Glutamatergic neuron (in vitro differentiated cells): ENCODE data around the gene HEPN1. TPM values are rescaled to one million over a fixed set of nuclear protein-coding genes. Genes with fewer than 3 reads are reported as not detected.
A peak's percentile ranks its signal among the peaks of the same experiment; 100 is the strongest.

Experiments
- DNase-seq: peaks from one replicate; pipeline ENCODE4 v3.0.0; 2022
- H3K27ac Mint-ChIP-seq: one replicate; pipeline ENCODE4 v1.8.0; 2020; ENCODE audit warnings: mild to moderate bottlenecking, mixed read lengths, inconsistent platforms; ENCODE audit not compliant: unreplicated experiment
- H3K27me3 Mint-ChIP-seq: one replicate; pipeline ENCODE4 v1.8.0; 2020; ENCODE audit warnings: mild to moderate bottlenecking, moderate library complexity, mixed read lengths, inconsistent platforms; ENCODE audit not compliant: unreplicated experiment
- H3K36me3 Mint-ChIP-seq: one replicate; pipeline ENCODE4 v1.8.0; 2020; ENCODE audit warnings: mild to moderate bottlenecking, mixed read lengths, inconsistent platforms; ENCODE audit not compliant: unreplicated experiment
- H3K4me1 Mint-ChIP-seq: one replicate; pipeline ENCODE4 v1.8.0; 2020; ENCODE audit warnings: mild to moderate bottlenecking, low read depth, mixed read lengths, inconsistent platforms; ENCODE audit not compliant: unreplicated experiment
- H3K4me3 Mint-ChIP-seq: one replicate; pipeline ENCODE4 v1.8.0; 2020; ENCODE audit warnings: mild to moderate bottlenecking, mixed read lengths, inconsistent platforms; ENCODE audit not compliant: unreplicated experiment
- H3K9me3 Mint-ChIP-seq: one replicate; pipeline ENCODE4 v1.8.0; 2020; ENCODE audit warnings: mild to moderate bottlenecking, moderate library complexity, mixed read lengths, inconsistent platforms; ENCODE audit not compliant: unreplicated experiment
- long read RNA-seq: library from polyadenylated mRNA; unstranded; transcript quantifications from one replicate; pipeline ENCODE4 v2.0.0, GENCODE V29; 2020; ENCODE audit not compliant: unreplicated experiment
- total RNA-seq: library from RNA; stranded (reverse); fragmentation: NEBNext Ultra II Directional; extraction: Animal tissue kit (Norgen Biotek cat#: 25700); gene quantifications from one replicate; pipeline ENCODE4 v1.2.1, GENCODE V29; 2021; ENCODE audit not compliant: unreplicated experiment
- TF ChIP-seq, protein P1 (sequence below): fragments of 200-600 bp; sonication (generic); IDR thresholded peaks from one replicate; pipeline ENCODE4 v1.5.0; 2021; ENCODE audit not compliant: partially characterized antibody, unreplicated experiment

The HEPN1 gene
- total RNA-seq: not detected
- long read RNA-seq: 0 reads

DNA sequence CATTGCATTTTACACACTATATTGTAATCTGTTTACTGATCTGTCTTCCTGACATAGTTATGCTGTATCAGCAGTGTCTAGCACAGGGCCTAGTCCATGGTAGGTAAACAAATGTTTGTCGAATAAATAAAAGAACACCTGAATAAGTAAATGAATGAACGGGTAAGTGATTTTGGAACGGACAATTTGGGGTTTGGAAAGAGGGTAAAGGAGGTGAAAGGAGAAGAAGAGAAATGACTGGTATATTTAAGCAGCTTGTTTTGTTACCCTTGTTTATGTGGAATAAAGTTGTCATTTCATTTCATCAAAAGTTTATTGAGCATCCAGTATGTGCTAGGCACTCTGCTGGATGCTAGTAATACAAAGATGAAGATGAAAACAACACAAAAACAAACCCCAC is at the start of gene HEPN1:
TSS of gene HEPN1 (plus strand) at position 301 of the 400 bp plus-strand sequence.
- Mint-ChIP-seq H3K4me3 (peak within 1 kb of the TSS; percentile 34), H3K36me3 (peaks cover 25% of the 10 kb centered on the region), H3K27me3 (peaks cover 17% of the 10 kb centered on the region), H3K9me3 (peaks cover 5% of the 10 kb centered on the region), H3K4me1 (peaks cover 9% of the 10 kb centered on the region), H3K27ac (no peak within 1 kb of the TSS)
- TF ChIP-seq, protein P1, sequence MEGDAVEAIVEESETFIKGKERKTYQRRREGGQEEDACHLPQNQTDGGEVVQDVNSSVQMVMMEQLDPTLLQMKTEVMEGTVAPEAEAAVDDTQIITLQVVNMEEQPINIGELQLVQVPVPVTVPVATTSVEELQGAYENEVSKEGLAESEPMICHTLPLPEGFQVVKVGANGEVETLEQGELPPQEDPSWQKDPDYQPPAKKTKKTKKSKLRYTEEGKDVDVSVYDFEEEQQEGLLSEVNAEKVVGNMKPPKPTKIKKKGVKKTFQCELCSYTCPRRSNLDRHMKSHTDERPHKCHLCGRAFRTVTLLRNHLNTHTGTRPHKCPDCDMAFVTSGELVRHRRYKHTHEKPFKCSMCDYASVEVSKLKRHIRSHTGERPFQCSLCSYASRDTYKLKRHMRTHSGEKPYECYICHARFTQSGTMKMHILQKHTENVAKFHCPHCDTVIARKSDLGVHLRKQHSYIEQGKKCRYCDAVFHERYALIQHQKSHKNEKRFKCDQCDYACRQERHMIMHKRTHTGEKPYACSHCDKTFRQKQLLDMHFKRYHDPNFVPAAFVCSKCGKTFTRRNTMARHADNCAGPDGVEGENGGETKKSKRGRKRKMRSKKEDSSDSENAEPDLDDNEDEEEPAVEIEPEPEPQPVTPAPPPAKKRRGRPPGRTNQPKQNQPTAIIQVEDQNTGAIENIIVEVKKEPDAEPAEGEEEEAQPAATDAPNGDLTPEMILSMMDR: no peak
- no peak for DNase-seq

DNA sequence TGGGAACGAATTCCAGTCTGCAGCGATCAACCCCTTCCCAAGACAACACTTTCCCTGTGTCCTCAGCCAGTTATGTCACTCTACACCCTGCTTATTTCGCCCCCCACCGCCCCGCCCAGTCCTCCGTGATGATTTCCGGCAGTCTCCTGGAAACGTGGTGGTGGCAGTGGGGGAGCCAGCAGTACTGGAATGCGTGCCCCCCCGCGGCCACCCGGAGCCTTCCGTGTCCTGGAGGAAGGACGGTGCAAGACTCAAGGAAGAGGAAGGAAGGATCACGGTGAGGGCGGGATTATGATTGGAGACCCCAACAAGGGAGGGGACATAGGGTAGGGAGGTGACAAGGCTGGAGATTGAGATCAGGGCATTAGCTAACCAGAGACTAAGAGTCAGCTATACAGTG is 49.7 kb upstream of the HEPN1 start:
- Mint-ChIP-seq H3K9me3 (no peaks in the 10 kb centered on the region), H3K27ac (no peak overlapping the region), H3K36me3 (no peaks in the 10 kb centered on the region), H3K4me3 (peak overlapping the region; percentile 5), H3K4me1 (peaks cover 12% of the 10 kb centered on the region), H3K27me3 (peaks cover 35% of the 10 kb centered on the region)
- TF ChIP-seq, protein P1: no peak
- DNase-seq: no peak

DNA sequence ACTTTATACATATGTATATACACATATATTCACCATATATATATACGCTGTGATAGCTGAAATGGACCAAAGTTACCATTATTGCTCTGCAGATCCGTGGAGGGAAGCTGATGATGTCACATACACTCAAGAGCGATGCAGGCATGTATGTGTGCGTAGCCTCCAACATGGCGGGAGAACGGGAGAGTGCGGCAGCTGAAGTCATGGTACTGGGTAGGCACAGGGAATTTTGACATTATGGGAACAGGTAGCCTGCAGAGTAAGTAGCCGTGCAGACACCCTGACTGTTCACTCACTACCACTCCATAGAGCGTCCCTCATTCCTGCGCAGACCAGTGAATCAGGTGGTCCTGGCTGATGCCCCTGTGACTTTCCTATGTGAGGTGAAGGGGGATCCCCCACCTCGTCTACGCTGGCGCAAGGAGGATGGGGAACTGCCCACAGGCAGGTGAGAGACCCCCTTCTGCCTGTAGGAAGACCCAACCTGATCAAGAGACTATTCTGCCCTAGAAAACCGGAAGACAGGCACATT is 49.1 kb upstream of the HEPN1 start:
- H3K4me3 Mint-ChIP-seq: no peak overlapping the region
- no peaks in the 10 kb centered on the region for H3K36me3 Mint-ChIP-seq
- DNase-seq: no peak
- TF ChIP-seq, protein P1: no peak
- H3K27ac Mint-ChIP-seq: no peak overlapping the region
- H3K4me1 Mint-ChIP-seq: peaks cover 12% of the 10 kb centered on the region
- no peaks in the 10 kb centered on the region for H3K9me3 Mint-ChIP-seq
- H3K27me3 Mint-ChIP-seq: peaks cover 35% of the 10 kb centered on the region

DNA sequence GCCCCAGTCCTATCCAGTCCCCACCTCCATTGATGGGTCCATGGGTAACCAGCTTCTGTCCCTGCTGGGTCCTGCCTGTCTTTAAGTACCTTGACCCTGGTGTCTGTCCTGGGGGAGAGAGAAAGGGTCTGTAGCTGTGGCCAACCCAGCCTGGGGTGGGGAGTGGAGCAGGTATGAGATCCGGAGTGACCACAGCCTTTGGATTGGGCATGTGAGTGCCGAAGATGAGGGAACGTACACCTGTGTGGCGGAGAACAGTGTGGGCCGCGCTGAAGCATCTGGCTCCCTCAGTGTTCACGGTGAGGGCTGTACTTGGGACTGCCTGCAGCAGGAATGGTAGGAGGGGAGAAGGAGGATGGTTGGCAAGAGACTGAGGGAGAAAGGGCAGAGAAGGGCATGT is 48.6 kb upstream of the HEPN1 start:
- Mint-ChIP-seq H3K27ac (no peak overlapping the region), H3K36me3 (no peaks in the 10 kb centered on the region), H3K4me3 (no peak overlapping the region), H3K4me1 (peaks cover 12% of the 10 kb centered on the region), H3K9me3 (no peaks in the 10 kb centered on the region), H3K27me3 (peaks cover 35% of the 10 kb centered on the region)
- TF ChIP-seq, protein P1: no peak
- no peak for DNase-seq

DNA sequence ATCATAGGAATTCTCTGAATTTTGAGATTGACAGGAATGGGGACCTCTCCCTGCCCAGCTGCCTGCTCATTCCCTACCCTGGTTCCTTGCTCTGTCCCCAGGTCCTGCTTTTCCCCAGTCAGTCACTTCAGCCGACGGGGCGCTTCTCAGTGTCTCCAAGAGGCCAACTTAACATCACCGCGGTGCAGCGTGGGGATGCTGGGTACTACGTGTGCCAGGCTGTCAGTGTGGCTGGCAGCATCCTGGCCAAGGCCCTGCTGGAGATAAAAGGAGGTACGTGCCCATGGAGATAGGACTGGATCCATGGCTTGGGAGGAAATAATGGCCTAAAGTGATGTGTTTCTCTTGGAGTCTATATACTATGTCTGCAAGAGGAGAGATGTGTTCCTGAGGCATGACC is 46.8 kb upstream of the HEPN1 start:
- TF ChIP-seq, protein P1: no peak
- H3K9me3 Mint-ChIP-seq: peaks cover 1% of the 10 kb centered on the region
- peaks cover 11% of the 10 kb centered on the region for H3K4me1 Mint-ChIP-seq
- H3K36me3 Mint-ChIP-seq: no peaks in the 10 kb centered on the region
- no peak overlapping the region for H3K27ac Mint-ChIP-seq
- no peak for DNase-seq
- peaks cover 34% of the 10 kb centered on the region for H3K27me3 Mint-ChIP-seq
- no peak overlapping the region for H3K4me3 Mint-ChIP-seq
